Uterus (tissue), 2 donors: ENCODE data around the gene FOLH1.
"Not testable (repeated sequence)": the region's sequence is repeated elsewhere in the genome, so short reads cannot be mapped to it uniquely, and the experiment has no call there.

ENCODE experiments used
- POLR2A ChIP-seq, 2 donors: fragments of 450-650 bp; IDR thresholded peaks; one replicate each; pipeline ENCODE4 v1.6.1; 2016; ENCODE audit warnings: antibody characterized with exemption in 2 of 2, mild to moderate bottlenecking in 1 of 2, moderate library complexity in 1 of 2
- TF ChIP-seq, protein P1 (sequence below), 4 experiments: fragments of 200-600 bp in 2 of 4; fragments of 450-650 bp in 2 of 4; sonication (generic) in 2 of 4; IDR thresholded peaks; one replicate each; pipeline ENCODE4 v1.5.1; 2016 to 2019; ENCODE audit warnings: antibody characterized with exemption in 4 of 4, mild to moderate bottlenecking in 2 of 4, moderate library complexity in 1 of 4

DNA sequence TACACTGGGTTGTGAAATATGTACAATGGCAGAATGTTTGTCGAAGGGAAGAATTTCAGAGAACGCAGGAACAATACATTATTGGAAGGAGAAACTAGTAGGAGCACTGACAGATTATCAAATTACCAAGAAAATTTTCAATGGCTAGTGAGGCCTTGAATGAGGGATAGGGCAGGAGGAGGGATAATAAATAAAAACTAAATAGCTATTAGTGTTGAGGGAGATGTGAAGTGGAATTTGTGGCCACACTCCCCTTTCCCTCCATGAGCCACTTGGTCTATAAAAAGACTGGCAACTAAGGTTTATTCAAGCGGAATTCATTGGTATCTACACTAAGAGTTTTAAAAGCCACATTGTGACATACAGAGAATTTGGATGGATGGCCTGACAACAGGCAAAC is 41.0 kb upstream of the FOLH1 start:
- TF ChIP-seq, protein P1, sequence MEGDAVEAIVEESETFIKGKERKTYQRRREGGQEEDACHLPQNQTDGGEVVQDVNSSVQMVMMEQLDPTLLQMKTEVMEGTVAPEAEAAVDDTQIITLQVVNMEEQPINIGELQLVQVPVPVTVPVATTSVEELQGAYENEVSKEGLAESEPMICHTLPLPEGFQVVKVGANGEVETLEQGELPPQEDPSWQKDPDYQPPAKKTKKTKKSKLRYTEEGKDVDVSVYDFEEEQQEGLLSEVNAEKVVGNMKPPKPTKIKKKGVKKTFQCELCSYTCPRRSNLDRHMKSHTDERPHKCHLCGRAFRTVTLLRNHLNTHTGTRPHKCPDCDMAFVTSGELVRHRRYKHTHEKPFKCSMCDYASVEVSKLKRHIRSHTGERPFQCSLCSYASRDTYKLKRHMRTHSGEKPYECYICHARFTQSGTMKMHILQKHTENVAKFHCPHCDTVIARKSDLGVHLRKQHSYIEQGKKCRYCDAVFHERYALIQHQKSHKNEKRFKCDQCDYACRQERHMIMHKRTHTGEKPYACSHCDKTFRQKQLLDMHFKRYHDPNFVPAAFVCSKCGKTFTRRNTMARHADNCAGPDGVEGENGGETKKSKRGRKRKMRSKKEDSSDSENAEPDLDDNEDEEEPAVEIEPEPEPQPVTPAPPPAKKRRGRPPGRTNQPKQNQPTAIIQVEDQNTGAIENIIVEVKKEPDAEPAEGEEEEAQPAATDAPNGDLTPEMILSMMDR (IDR thresholded peaks at IDR 0.05): not testable (repeated sequence)
- TF ChIP-seq POLR2A (IDR thresholded peaks at IDR 0.05): not testable (repeated sequence)
